K562 treated with DMSO at 1 percent for 48 hours (cell line): ENCODE data around the gene SGSM1. TPM values are rescaled to one million over a fixed set of nuclear protein-coding genes. Genes with fewer than 3 reads are reported as not detected.

Experiments
- total RNA-seq: library from RNA; unstranded; fragments of 300-600 nt; gene quantifications from 2 replicates; pipeline ENCODE4 v1.2.3, GENCODE V29; 2022; ENCODE audit warnings: low replicate concordance; ENCODE audit errors: extremely low read depth

The SGSM1 gene, protein sequence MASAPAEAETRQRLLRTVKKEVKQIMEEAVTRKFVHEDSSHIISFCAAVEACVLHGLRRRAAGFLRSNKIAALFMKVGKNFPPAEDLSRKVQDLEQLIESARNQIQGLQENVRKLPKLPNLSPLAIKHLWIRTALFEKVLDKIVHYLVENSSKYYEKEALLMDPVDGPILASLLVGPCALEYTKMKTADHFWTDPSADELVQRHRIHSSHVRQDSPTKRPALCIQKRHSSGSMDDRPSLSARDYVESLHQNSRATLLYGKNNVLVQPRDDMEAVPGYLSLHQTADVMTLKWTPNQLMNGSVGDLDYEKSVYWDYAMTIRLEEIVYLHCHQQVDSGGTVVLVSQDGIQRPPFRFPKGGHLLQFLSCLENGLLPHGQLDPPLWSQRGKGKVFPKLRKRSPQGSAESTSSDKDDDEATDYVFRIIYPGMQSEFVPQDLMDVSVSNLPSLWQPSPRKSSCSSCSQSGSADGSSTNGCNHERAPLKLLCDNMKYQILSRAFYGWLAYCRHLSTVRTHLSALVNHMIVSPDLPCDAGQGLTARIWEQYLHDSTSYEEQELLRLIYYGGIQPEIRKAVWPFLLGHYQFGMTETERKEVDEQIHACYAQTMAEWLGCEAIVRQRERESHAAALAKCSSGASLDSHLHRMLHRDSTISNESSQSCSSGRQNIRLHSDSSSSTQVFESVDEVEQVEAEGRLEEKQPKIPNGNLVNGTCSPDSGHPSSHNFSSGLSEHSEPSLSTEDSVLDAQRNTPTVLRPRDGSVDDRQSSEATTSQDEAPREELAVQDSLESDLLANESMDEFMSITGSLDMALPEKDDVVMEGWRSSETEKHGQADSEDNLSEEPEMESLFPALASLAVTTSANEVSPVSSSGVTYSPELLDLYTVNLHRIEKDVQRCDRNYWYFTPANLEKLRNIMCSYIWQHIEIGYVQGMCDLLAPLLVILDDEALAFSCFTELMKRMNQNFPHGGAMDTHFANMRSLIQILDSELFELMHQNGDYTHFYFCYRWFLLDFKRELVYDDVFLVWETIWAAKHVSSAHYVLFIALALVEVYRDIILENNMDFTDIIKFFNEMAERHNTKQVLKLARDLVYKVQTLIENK
- not detected in 2 replicates for total RNA-seq

DNA sequence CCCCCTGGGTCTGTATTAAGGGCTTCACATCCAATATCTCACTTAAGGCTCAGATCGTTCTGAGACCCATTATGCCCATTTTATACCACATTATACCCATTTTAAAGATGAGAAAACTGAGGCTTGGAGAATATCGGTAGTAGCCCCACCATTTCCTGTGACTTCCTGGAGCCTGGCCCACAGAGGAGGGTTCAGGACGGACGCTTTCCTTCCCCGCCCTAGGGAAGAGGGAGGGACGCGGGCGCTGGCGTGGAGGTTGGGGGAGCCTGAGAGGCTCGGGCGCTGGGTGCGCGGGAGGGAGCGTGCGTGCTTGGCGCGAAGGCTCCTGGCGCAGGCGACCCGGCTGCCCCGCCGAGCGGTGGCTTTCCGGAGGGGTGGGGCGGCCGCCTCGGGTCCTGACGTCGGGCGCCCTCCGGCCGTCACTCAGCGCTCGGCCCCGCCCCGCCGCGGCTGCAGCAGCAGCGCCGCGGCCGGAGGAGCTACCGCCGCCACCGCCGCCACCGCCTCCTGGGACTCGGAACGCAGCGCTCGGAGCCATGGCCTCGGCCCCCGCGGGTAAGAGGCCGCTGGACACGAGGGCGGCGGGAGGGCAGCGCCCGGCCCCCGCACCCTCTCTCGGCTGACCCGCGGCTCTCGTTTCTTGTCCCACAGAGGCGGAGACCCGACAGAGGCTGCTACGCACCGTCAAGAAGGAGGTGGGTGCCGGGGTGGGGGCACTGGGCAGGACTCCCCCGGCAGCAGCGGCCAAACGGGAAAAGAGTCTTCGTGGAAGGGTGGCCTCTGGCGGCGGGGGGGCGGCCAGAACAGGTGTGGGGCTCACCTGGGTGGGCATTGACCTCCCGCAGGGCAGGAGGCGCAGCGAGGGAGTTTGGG lies at the start of gene SGSM1:
Gene SGSM1 (plus strand): TSS at position 422 of the 873 bp plus-strand sequence. CDS start 115 bp downstream, at position 537.

DNA sequence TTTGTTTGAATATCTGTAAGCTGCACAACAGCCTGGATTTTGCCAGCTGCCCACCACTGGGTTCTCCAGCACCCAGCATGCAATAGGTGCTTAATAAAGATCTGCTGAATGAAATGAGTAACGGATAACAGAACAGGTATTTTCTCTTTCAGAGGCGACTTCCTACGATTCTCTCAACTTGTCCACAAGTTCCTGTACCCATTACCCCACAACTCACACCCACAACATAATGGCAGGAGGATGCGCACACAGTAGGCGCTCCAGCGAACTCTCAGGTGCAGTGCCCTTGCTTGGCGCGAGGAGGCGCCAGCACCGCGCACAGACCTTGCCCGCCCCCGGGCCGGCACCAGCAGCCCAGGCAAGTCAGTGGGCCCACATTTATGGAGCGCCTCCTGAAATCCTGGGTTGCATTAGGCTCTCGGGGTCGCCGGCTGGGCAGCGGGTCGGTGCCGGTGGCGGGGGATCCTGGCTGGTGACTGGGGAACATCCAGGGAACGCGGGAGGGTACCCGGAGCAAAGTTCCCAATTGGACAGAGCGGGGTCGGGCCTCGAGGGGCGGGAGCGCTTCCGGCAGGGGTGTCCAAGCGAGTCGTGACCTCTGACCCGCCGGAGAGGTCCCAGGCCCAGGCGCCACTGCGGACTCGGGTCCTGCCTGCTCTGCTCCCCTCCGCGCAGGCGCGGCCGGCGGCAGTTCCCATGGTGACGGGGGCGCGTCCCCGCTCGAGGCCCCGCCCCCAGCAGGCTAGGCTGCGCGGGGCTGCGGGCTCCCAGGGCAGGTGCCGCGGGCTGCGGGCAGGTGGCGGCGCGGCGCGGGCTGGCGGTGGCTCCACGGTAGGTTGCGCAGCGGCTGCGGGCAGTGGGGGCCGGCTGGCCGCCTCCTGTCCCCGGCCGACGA lies 146.2 kb downstream of the SGSM1 start, which contains the start of gene KIAA1671:
Gene KIAA1671 (plus strand): TSS at position 775 of the 895 bp plus-strand sequence. CDS start 75,284 bp downstream, outside the sequence.

Other genes with a start within 250 kb of the SGSM1 start
- gene LRRC75B, start 213.1 kb upstream of the SGSM1 start, total RNA-seq, result not detected in 2 replicates
- not detected in 2 replicates for gene GGT1, start 203.0 kb upstream of the SGSM1 start, total RNA-seq
- not detected in 2 replicates for gene PIWIL3, start 31.5 kb upstream of the SGSM1 start, total RNA-seq
- gene LHFPL7, start 140.5 kb downstream of the SGSM1 start, total RNA-seq, result not detected in 2 replicates
- gene KIAA1671, start 146.5 kb downstream of the SGSM1 start, total RNA-seq, result not detected in 2 replicates